HepG2 (cell line): Measurements from ENCODE around the gene GPER1. TPM values are rescaled to one million over a fixed set of nuclear protein-coding genes. Genes with fewer than 3 reads are reported as not detected.

Experiments
- ATF1 ChIP-seq: IDR thresholded peaks from 2 replicates; pipeline ENCODE4 v1.6.1; 2016; ENCODE audit warnings: mild to moderate bottlenecking, control low read depth
- CBX1 ChIP-seq: IDR thresholded peaks from one replicate; pipeline ENCODE4 v1.6.1; 2016; ENCODE audit warnings: antibody characterized with exemption, low read depth
- CEBPG ChIP-seq: IDR thresholded peaks from 2 replicates; pipeline ENCODE4 v1.6.1; 2016
- ELK4 ChIP-seq: sonication (generic); formaldehyde crosslinking; IDR thresholded peaks from 2 replicates; pipeline ENCODE4 v1.9.0; 2021; ENCODE audit warnings: missing genetic modification reagents, borderline replicate concordance
- HDAC1 ChIP-seq: sonication (generic); formaldehyde crosslinking; IDR thresholded peaks from 2 replicates; pipeline ENCODE4 v1.5.1; 2020; ENCODE audit warnings: mild to moderate bottlenecking, missing genetic modification reagents
- ISX ChIP-seq: sonication (generic); formaldehyde crosslinking; conservative IDR thresholded peaks from 2 replicates; pipeline ENCODE4 v1.5.0; 2020; ENCODE audit warnings: missing genetic modification reagents
- MAFF ChIP-seq: IDR thresholded peaks from 2 replicates; pipeline ENCODE4 v1.6.1; 2011; ENCODE audit warnings: low read depth, low read length, improper control_type of control experiment
- NKX3-1 ChIP-seq: sonication (generic); formaldehyde crosslinking; IDR thresholded peaks from 2 replicates; pipeline ENCODE4 v1.5.0; 2020; ENCODE audit warnings: missing genetic modification reagents
- NR2F2 ChIP-seq: IDR thresholded peaks from 2 replicates; pipeline ENCODE4 v1.6.1; 2012; ENCODE audit warnings: low read depth, inconsistent platforms, borderline replicate concordance
- PHF20 ChIP-seq: sonication (generic); formaldehyde crosslinking; IDR thresholded peaks from 2 replicates; pipeline ENCODE4 v1.5.0; 2020; ENCODE audit warnings: mild to moderate bottlenecking, missing genetic modification reagents
- SOX5 ChIP-seq: IDR thresholded peaks from 2 replicates; pipeline ENCODE4 v1.6.1; 2016; ENCODE audit warnings: borderline replicate concordance
- SP140L ChIP-seq: sonication (generic); formaldehyde crosslinking; IDR thresholded peaks from 2 replicates; pipeline ENCODE4 v1.4.0; 2020; ENCODE audit warnings: missing genetic modification reagents, borderline replicate concordance
- TAF1 ChIP-seq: sonication (generic); formaldehyde crosslinking; IDR thresholded peaks from 2 replicates; pipeline ENCODE4 v1.4.0; 2020; ENCODE audit warnings: missing genetic modification reagents
- THAP11 ChIP-seq: IDR thresholded peaks from 2 replicates; pipeline ENCODE4 v1.6.1; 2016; ENCODE audit warnings: missing biosample characterization, missing genetic modification reagents
- ZBTB1 ChIP-seq: sonication (generic); formaldehyde crosslinking; IDR thresholded peaks from 2 replicates; pipeline ENCODE4 v1.4.0; 2020; ENCODE audit warnings: missing genetic modification reagents, borderline replicate concordance
- ZBTB7B ChIP-seq: sonication (generic); formaldehyde crosslinking; IDR thresholded peaks from 2 replicates; pipeline ENCODE4 v1.4.0; 2020; ENCODE audit warnings: missing genetic modification reagents
- ZNF234 ChIP-seq: sonication (generic); formaldehyde crosslinking; conservative IDR thresholded peaks from 2 replicates; pipeline ENCODE4 v1.5.1; 2020; ENCODE audit warnings: mild to moderate bottlenecking, missing genetic modification reagents
- ZNF280B ChIP-seq: sonication (generic); formaldehyde crosslinking; IDR thresholded peaks from 2 replicates; pipeline ENCODE4 v1.5.0; 2020; ENCODE audit warnings: missing genetic modification reagents, mild to moderate bottlenecking, borderline replicate concordance
- ZNF34 ChIP-seq: sonication (generic); formaldehyde crosslinking; IDR thresholded peaks from 2 replicates; pipeline ENCODE4 v1.4.0; 2020; ENCODE audit warnings: mild to moderate bottlenecking, missing genetic modification reagents, borderline replicate concordance
- ZNF354B ChIP-seq: sonication (generic); formaldehyde crosslinking; IDR thresholded peaks from 2 replicates; pipeline ENCODE4 v1.8.0; 2022; ENCODE audit warnings: mild to moderate bottlenecking, missing genetic modification reagents
- ZNF710 ChIP-seq: sonication (generic); formaldehyde crosslinking; IDR thresholded peaks from 2 replicates; pipeline ENCODE4 v1.5.0; 2020; ENCODE audit warnings: mild to moderate bottlenecking, missing genetic modification reagents, borderline replicate concordance
- ZNF83 ChIP-seq: sonication (generic); formaldehyde crosslinking; IDR thresholded peaks from 2 replicates; pipeline ENCODE4 v1.4.0; 2020; ENCODE audit warnings: missing genetic modification reagents, mild to moderate bottlenecking, borderline replicate concordance
- ZSCAN22 ChIP-seq: sonication (generic); formaldehyde crosslinking; IDR thresholded peaks from 2 replicates; pipeline ENCODE4 v1.4.0; 2020; ENCODE audit warnings: mild to moderate bottlenecking, missing genetic modification reagents
- polyA plus RNA-seq, 8 experiments: library from polyadenylated mRNA; depleted of rRNA in 3 of 8; stranded (reverse) in 7 of 8; unstranded in 1 of 8; fragments of >200 nt; fragmentation: Illumina TruSeq in 4 of 8; extraction: Trizol in 4 of 8; gene quantifications; 2 replicates each; pipeline versions ENCODE4 v1.2.1 to v1.2.3, GENCODE V29; 2011 to 2016; ENCODE audit warnings: low read depth in 4 of 8, missing spikeins in 1 of 8, mixed read lengths in 1 of 8; ENCODE audit not compliant: insufficient read depth in 1 of 8
- total RNA-seq, 5 experiments: library from RNA; depleted of rRNA; stranded (reverse); fragments of >200 nt; fragmentation: Illumina TruSeq; extraction: Trizol; gene quantifications; 2 replicates each; pipeline ENCODE4 v1.2.3, GENCODE V29; 2016; ENCODE audit warnings: low read depth in 1 of 5
- TF ChIP-seq, protein P1 (sequence below): sonication (generic); formaldehyde crosslinking; conservative IDR thresholded peaks from 2 replicates; pipeline ENCODE4 v1.4.0; 2020; ENCODE audit warnings: missing genetic modification reagents
- TF ChIP-seq, protein P2 (sequence below): IDR thresholded peaks from 2 replicates; pipeline ENCODE4 v1.6.1; 2012; ENCODE audit warnings: inconsistent platforms

Gene GPER1
- total and polyA plus RNA-seq, 2 of the 13 experiments (the other 11 are each of a cell fraction or from before 2014, with no cell fraction given), result 12.7 to 19.7 TPM

- TF ChIP-seq CBX1, result no peak
- no peak for TF ChIP-seq SOX5 (CRISPR knock-in tag)
- TF ChIP-seq, protein P1, sequence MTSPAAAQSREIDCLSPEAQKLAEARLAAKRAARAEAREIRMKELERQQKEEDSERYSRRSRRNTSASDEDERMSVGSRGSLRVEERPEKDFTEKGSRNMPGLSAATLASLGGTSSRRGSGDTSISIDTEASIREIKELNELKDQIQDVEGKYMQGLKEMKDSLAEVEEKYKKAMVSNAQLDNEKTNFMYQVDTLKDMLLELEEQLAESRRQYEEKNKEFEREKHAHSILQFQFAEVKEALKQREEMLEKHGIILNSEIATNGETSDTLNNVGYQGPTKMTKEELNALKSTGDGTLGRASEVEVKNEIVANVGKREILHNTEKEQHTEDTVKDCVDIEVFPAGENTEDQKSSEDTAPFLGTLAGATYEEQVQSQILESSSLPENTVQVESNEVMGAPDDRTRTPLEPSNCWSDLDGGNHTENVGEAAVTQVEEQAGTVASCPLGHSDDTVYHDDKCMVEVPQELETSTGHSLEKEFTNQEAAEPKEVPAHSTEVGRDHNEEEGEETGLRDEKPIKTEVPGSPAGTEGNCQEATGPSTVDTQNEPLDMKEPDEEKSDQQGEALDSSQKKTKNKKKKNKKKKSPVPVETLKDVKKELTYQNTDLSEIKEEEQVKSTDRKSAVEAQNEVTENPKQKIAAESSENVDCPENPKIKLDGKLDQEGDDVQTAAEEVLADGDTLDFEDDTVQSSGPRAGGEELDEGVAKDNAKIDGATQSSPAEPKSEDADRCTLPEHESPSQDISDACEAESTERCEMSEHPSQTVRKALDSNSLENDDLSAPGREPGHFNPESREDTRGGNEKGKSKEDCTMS (CRISPR knock-in tag), result no peak
- no peak for TF ChIP-seq ISX (CRISPR knock-in tag)
- TF ChIP-seq CEBPG (CRISPR knock-in tag), result no peak
- no peak for TF ChIP-seq ZNF280B (CRISPR knock-in tag)
- no peak for TF ChIP-seq PHF20 (CRISPR knock-in tag)
- TF ChIP-seq NKX3-1 (CRISPR knock-in tag), result no peak
- TF ChIP-seq, protein P2, sequence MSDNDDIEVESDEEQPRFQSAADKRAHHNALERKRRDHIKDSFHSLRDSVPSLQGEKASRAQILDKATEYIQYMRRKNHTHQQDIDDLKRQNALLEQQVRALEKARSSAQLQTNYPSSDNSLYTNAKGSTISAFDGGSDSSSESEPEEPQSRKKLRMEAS, result no peak
- TF ChIP-seq ZNF34 (CRISPR knock-in tag), result no peak
- TF ChIP-seq ZNF354B (CRISPR knock-in tag), result no peak
- 0 out of 2 replicates have a peak, but pooled peaks have one; percentile 14 for TF ChIP-seq HDAC1 (CRISPR knock-in tag)
- TF ChIP-seq ZNF710 (CRISPR knock-in tag), result no peak
- TF ChIP-seq SP140L (CRISPR knock-in tag), result no peak
- TF ChIP-seq ZBTB1, result no peak
- TF ChIP-seq THAP11 (CRISPR knock-in tag), result 0 out of 2 replicates have a peak, but pooled peaks have one; percentile 38
- no peak for TF ChIP-seq NR2F2
- TF ChIP-seq ZNF234 (CRISPR knock-in tag), result no peak
- no peak for TF ChIP-seq ZSCAN22
- TF ChIP-seq TAF1 (CRISPR knock-in tag), result no peak
- no peak for TF ChIP-seq ATF1 (CRISPR knock-in tag)
- peak; percentile 59; the same call in 1 of the 2 replicates for TF ChIP-seq ZBTB7B (CRISPR knock-in tag)
- TF ChIP-seq ZNF83, result no peak
- no peak for TF ChIP-seq ELK4
- TF ChIP-seq MAFF, result no peak
These were observed 22.2 kb upstream of the GPER1 start (continued) for GRCh38 chr7:1065585-1066241.
